ENCODE data around the gene GPR150. TPM values are rescaled to one million over a fixed set of nuclear protein-coding genes. Genes with fewer than 3 reads are reported as not detected.

Gene GPR150
- total RNA-seq, 1 donor from 2014 or later = 0.14 TPM

DNA sequence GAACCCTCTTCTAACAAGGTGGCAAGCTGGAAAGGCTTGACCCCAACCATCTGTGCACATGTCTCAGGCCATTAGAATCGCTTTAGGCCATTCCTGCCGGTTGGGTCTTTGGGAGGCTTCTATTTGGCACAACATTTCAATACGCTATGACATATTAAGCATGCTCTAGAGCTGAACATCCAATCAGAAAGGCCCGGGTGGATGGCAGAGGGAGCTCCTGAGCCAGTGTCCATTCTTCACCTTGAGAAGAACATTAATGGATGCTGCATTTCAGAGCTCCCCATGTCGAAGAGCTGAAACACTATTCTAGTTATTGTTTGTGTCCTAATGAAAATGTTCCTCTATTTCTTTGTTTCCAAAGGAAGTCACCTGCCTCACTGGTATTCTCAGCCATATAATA is 50.1 kb downstream of the GPR150 start:
- Mint-ChIP-seq H3K4me1 (ENCODE audit: low read depth, unreplicated experiment) (peaks cover 17% of the 10 kb centered on the region), H3K9me3 (ENCODE audit: unreplicated experiment) (no peaks in the 10 kb centered on the region), H3K27me3 (ENCODE audit: low read depth, unreplicated experiment) (no peaks in the 10 kb centered on the region), H3K4me3 (ENCODE audit: unreplicated experiment) (no peak overlapping the region), H3K27ac (ENCODE audit: unreplicated experiment) (no peak overlapping the region), H3K36me3 (ENCODE audit: low read depth, unreplicated experiment) (no peaks in the 10 kb centered on the region)
- TF ChIP-seq, protein P1, sequence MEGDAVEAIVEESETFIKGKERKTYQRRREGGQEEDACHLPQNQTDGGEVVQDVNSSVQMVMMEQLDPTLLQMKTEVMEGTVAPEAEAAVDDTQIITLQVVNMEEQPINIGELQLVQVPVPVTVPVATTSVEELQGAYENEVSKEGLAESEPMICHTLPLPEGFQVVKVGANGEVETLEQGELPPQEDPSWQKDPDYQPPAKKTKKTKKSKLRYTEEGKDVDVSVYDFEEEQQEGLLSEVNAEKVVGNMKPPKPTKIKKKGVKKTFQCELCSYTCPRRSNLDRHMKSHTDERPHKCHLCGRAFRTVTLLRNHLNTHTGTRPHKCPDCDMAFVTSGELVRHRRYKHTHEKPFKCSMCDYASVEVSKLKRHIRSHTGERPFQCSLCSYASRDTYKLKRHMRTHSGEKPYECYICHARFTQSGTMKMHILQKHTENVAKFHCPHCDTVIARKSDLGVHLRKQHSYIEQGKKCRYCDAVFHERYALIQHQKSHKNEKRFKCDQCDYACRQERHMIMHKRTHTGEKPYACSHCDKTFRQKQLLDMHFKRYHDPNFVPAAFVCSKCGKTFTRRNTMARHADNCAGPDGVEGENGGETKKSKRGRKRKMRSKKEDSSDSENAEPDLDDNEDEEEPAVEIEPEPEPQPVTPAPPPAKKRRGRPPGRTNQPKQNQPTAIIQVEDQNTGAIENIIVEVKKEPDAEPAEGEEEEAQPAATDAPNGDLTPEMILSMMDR (IDR thresholded peaks at IDR 0.05; ENCODE audit: insufficient read depth, low read depth, low read length) = no peak
- no peak for TF ChIP-seq EZH2 (IDR thresholded peaks at IDR 0.05; ENCODE audit: insufficient read depth, low read length)
- Histone ChIP-seq H3K4me2 (ENCODE audit: low read length) (peak overlapping the region; percentile 47), H2AFZ (ENCODE audit: low read depth, low read length) (no peak overlapping the region), H3K9me3 (ENCODE audit: insufficient read depth, low read depth, low read length) (no peaks in the 10 kb centered on the region), H3K4me3 (ENCODE audit: insufficient read depth, low read depth, low read length) (no peak overlapping the region), H4K20me1 (ENCODE audit: insufficient read depth, low read length) (no peaks in the 10 kb centered on the region), H3K4me1 (ENCODE audit: insufficient read depth, low read length) (peaks cover 25% of the 10 kb centered on the region), H3K79me2 (ENCODE audit: insufficient read depth, low read length) (no peaks in the 10 kb centered on the region), H3K27ac (ENCODE audit: low read depth, low read length) (peak overlapping the region; percentile 69), H3K27me3 (ENCODE audit: insufficient read depth, low read length) (no peaks in the 10 kb centered on the region), H3K36me3 (ENCODE audit: insufficient read depth, low read length) (no peaks in the 10 kb centered on the region), H3K9ac (ENCODE audit: low read length) (peak overlapping the region; percentile 4)
- no peak for DNase-seq (ENCODE audit: low read depth)
- no peak for FAIRE-seq

DNA sequence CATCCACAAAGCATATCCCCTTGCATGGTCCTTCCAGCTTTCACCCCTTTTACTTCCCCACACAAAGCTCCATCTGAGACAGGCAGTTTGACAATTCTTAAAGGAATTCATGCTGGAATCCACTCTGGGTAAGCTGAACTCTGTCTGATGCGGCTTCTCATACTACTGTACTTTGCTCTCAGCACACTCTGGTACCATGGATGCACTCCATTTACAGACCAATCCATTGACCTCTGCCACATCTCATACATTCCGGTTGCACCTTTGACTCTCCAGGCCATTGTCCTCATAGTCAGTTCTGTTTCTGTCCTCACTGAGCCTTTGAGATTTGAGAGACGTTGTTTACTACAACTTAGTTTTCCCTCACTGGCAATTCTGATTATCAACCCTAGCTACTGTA is 50.7 kb downstream of the GPR150 start:
- no peak overlapping the region for H3K9ac ChIP-seq (ENCODE audit: low read length)
- no peak overlapping the region for H3K27ac ChIP-seq (ENCODE audit: low read depth, low read length)
- no peaks in the 10 kb centered on the region for H3K27me3 ChIP-seq (ENCODE audit: insufficient read depth, low read length)
- TF ChIP-seq EZH2 (IDR thresholded peaks at IDR 0.05; ENCODE audit: insufficient read depth, low read length) = no peak
- TF ChIP-seq, protein P1 (IDR thresholded peaks at IDR 0.05; ENCODE audit: insufficient read depth, low read depth, low read length) = no peak
- H3K4me3 Mint-ChIP-seq (ENCODE audit: unreplicated experiment) = no peak overlapping the region
- H3K4me2 ChIP-seq (ENCODE audit: low read length) = no peak overlapping the region
- no peaks in the 10 kb centered on the region for H3K36me3 ChIP-seq (ENCODE audit: insufficient read depth, low read length)
- no peaks in the 10 kb centered on the region for H3K9me3 Mint-ChIP-seq (ENCODE audit: unreplicated experiment)
- H3K27me3 Mint-ChIP-seq (ENCODE audit: low read depth, unreplicated experiment) = no peaks in the 10 kb centered on the region
- H3K79me2 ChIP-seq (ENCODE audit: insufficient read depth, low read length) = no peaks in the 10 kb centered on the region
- no peak for FAIRE-seq
- H4K20me1 ChIP-seq (ENCODE audit: insufficient read depth, low read length) = no peaks in the 10 kb centered on the region
- no peak overlapping the region for H3K4me3 ChIP-seq (ENCODE audit: insufficient read depth, low read depth, low read length)
- H3K27ac Mint-ChIP-seq (ENCODE audit: unreplicated experiment) = no peak overlapping the region
- no peak overlapping the region for H2AFZ ChIP-seq (ENCODE audit: low read depth, low read length)
- no peaks in the 10 kb centered on the region for H3K36me3 Mint-ChIP-seq (ENCODE audit: low read depth, unreplicated experiment)
- peaks cover 25% of the 10 kb centered on the region for H3K4me1 ChIP-seq (ENCODE audit: insufficient read depth, low read length)
- peak; percentile 24 for DNase-seq (ENCODE audit: low read depth)
- H3K4me1 Mint-ChIP-seq (ENCODE audit: low read depth, unreplicated experiment) = peaks cover 17% of the 10 kb centered on the region
- H3K9me3 ChIP-seq (ENCODE audit: insufficient read depth, low read depth, low read length) = no peaks in the 10 kb centered on the region

Other genes starting within 250 kb of the GPR150 start
- 0.52 and 0.67 TPM in 2 replicates for gene FAM81B, start 228.7 kb upstream of the GPR150 start, total RNA-seq
- 98.3 and 99.9 TPM in 2 replicates for gene SKIC3, start 65.1 kb upstream of the GPR150 start, total RNA-seq
- gene ARSK, start 65.0 kb upstream of the GPR150 start, total RNA-seq = 9.0 and 10.0 TPM in 2 replicates
- 0.87 and 2.2 TPM in 2 replicates for gene RFESD, start 26.7 kb downstream of the GPR150 start, total RNA-seq
- 0.26 and 0.98 TPM in 2 replicates for gene SPATA9, start 62.9 kb downstream of the GPR150 start, total RNA-seq
- gene RHOBTB3, start 111.2 kb downstream of the GPR150 start, total RNA-seq = 65.7 and 73.8 TPM in 2 replicates
- gene GLRX, start 202.6 kb downstream of the GPR150 start, total RNA-seq = 38.4 and 40.5 TPM in 2 replicates

Data from astrocyte (in vitro differentiated cells and primary cell).